Ramos (cell line): Measurements from ENCODE around the gene KIAA0930.
"Not testable (repeated sequence)": the region's sequence is repeated elsewhere in the genome, so short reads cannot be mapped to it uniquely, and the experiment has no call there.

Experiments used
- in situ Hi-C: fragments of 300-500 bp; cut with MboI; formaldehyde crosslinking; loops from one replicate; pipeline ENCODE4 v1.14.3; 2022; ENCODE audit warnings: low sequenced_read_pairs; ENCODE audit not compliant: unreplicated experiment

Gene KIAA0930

GRCh38 chr22:45263463-45264269 is 23.0 kb upstream of the KIAA0930 start:
- in situ Hi-C loops = no loop called here

GRCh38 chr22:45262931-45263462 is 22.3 kb upstream of the KIAA0930 start:
- in situ Hi-C loops = no loop called here

- in situ Hi-C loops = no loop called here
These were observed 21.7 kb upstream of the KIAA0930 start for GRCh38 chr22:45262195-45262930.

GRCh38 chr22:45261407-45262088 is 20.9 kb upstream of the KIAA0930 start:
- in situ Hi-C loops = no loop called here

GRCh38 chr22:45260395-45260759 is 19.7 kb upstream of the KIAA0930 start:
- in situ Hi-C loops = not testable (repeated sequence)

- in situ Hi-C loops = no loop called here
These were observed 19.2 kb upstream of the KIAA0930 start for GRCh38 chr22:45259754-45260394.

GRCh38 chr22:45257941-45258340 is 17.2 kb upstream of the KIAA0930 start:
- in situ Hi-C loops = not testable (repeated sequence)

GRCh38 chr22:45254789-45255278 is 14.1 kb upstream of the KIAA0930 start:
- in situ Hi-C loops = no loop called here

- in situ Hi-C loops = no loop called here
These were observed 13.7 kb upstream of the KIAA0930 start for GRCh38 chr22:45254388-45254787.

GRCh38 chr22:45253039-45253641 is 12.4 kb upstream of the KIAA0930 start:
- in situ Hi-C loops = no loop called here

- in situ Hi-C loops = no loop called here
These were observed 11.1 kb upstream of the KIAA0930 start for GRCh38 chr22:45251825-45252224.

- in situ Hi-C loops = no loop called here
These were observed 8.3 kb upstream of the KIAA0930 start for GRCh38 chr22:45248832-45249561.

- in situ Hi-C loops = no loop called here
These were observed 5.6 kb upstream of the KIAA0930 start for GRCh38 chr22:45246060-45246985.

- in situ Hi-C loops = no loop called here
These were observed 4.2 kb upstream of the KIAA0930 start for GRCh38 chr22:45244916-45245315.

- in situ Hi-C loops = no loop called here
These were observed 2.1 kb upstream of the KIAA0930 start for GRCh38 chr22:45242778-45243191.

GRCh38 chr22:45240104-45240809 is 437 bp downstream of the KIAA0930 start:
- in situ Hi-C loops = no loop called here

- in situ Hi-C loops = no loop called here
These were observed 1.0 kb downstream of the KIAA0930 start for GRCh38 chr22:45239681-45240051.
